ENCODE measurements around the gene NUDT3.
"Not testable (repeated sequence)": the region's sequence is repeated elsewhere in the genome, so short reads cannot be mapped to it uniquely, and the experiment has no call there.

GRCh38 chr6:34245761-34246140 is 146.7 kb downstream of the NUDT3 start:
- not testable (repeated sequence) for TF ChIP-seq CTCF, POLR2A, POLR2AphosphoS5 (IDR thresholded peaks at IDR 0.05)

Measured in gastroesophageal sphincter (tissue), 3 donors.